Small intestine (tissue), 7 donors: ENCODE measurements around the gene SF3B2. TPM values are rescaled to one million over a fixed set of nuclear protein-coding genes. Genes with fewer than 3 reads are reported as not detected.
A peak's percentile ranks its signal among the peaks of the same experiment; 100 is the strongest.
"Not testable (repeated sequence)": the region's sequence is repeated elsewhere in the genome, so short reads cannot be mapped to it uniquely, and the experiment has no call there.

ENCODE experiments used
- DNase-seq, 2 donors: peaks; one replicate each; pipeline versions ENCODE4 v3.0.0 to v3.0.0-alpha.2; 2013
- FAIRE-seq: peaks from 2 replicates; lab custom pipeline; 2012; peaks lifted over from hg19 to GRCh38; lab: Jason Lieb, UNC
- H3K27ac ChIP-seq, 3 donors: one replicate each; pipeline ENCODE4 v1.5.1; 2013; ENCODE audit warnings: low read length in 2 of 3, mild to moderate bottlenecking in 2 of 3, control low read depth in 1 of 3, inconsistent platforms in 1 of 3, low read depth in 1 of 3, moderate library complexity in 1 of 3
- H3K27me3 ChIP-seq, 3 donors: one replicate each; pipeline ENCODE4 v1.6.1; 2013; ENCODE audit warnings: low read length in 3 of 3, inconsistent platforms in 1 of 3; ENCODE audit not compliant: control insufficient read depth in 3 of 3, insufficient read depth in 3 of 3
- H3K36me3 ChIP-seq, 3 donors: one replicate each; pipeline ENCODE4 v1.6.1; 2013; ENCODE audit warnings: low read length in 3 of 3, inconsistent platforms in 1 of 3, low read depth in 1 of 3, mild to moderate bottlenecking in 1 of 3, moderate library complexity in 1 of 3; ENCODE audit not compliant: control insufficient read depth in 3 of 3, insufficient read depth in 2 of 3
- H3K4me1 ChIP-seq, 3 donors: one replicate each; pipeline ENCODE4 v1.6.1; 2013; ENCODE audit warnings: low read length in 2 of 3, inconsistent platforms in 1 of 3, low read depth in 1 of 3, mild to moderate bottlenecking in 1 of 3, moderate library complexity in 1 of 3; ENCODE audit not compliant: control insufficient read depth in 3 of 3, insufficient read depth in 2 of 3
- H3K4me3 ChIP-seq, 3 donors: one replicate each; pipeline ENCODE4 v1.5.1; 2013; ENCODE audit warnings: low read length in 3 of 3, control low read depth in 1 of 3, inconsistent platforms in 1 of 3, low read depth in 1 of 3, mild to moderate bottlenecking in 1 of 3, moderate library complexity in 1 of 3
- H3K9me3 ChIP-seq, 2 donors: one replicate each; pipeline ENCODE4 v1.6.1; 2013; ENCODE audit warnings: low read depth in 1 of 2, low read length in 1 of 2; ENCODE audit not compliant: control insufficient read depth in 2 of 2, insufficient read depth in 1 of 2
- WGBS, 3 donors: extraction: QIAGEN DNeasy Blood & Tissue Kit; methylation state at CpG; one replicate each; pipeline ENCODE4 v1.1.7; 2013; 5-methylcytosine and 5-hydroxymethylcytosine counted together
- polyA plus RNA-seq, 4 donors: library from polyadenylated mRNA; stranded (reverse) in 3 of 4; unstranded in 1 of 4; fragments of 200-250 nt in 3 of 4; fragments of 120-200 nt in 1 of 4; gene quantifications; one replicate each; pipeline versions ENCODE4 v1.2.1 to v1.2.3, GENCODE V29; 2013
- donor health status: healthy with polysubstance abuse.
- donor health status: control.
- donor health status: control.
- donor health status: Bipolar disorder and iron deficiency.
- donor health status: healthy.

The SF3B2 gene
- polyA plus RNA-seq, 4 donors, result 106 to 141 (median 122) TPM

DNA sequence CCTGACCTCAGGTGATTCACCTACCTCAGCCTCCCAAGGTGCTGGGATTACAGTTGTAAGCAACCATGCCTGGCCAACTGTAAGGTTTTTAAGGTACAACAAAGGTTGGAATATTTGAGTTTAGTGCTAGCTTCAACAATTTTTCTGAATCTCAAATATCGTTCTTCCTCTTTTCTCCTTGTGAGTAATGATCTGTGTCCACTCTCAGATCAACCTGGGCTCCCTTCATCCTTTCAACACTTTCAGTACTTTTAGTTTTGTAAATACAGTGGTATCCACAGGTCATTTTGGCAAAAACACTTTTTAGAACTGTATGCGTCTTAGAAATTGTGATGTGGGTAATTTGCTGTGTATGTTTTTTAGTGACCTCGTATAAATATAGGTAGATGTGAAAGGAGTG lies 25.8 kb downstream of the SF3B2 start:
- FAIRE-seq, result no peak

DNA sequence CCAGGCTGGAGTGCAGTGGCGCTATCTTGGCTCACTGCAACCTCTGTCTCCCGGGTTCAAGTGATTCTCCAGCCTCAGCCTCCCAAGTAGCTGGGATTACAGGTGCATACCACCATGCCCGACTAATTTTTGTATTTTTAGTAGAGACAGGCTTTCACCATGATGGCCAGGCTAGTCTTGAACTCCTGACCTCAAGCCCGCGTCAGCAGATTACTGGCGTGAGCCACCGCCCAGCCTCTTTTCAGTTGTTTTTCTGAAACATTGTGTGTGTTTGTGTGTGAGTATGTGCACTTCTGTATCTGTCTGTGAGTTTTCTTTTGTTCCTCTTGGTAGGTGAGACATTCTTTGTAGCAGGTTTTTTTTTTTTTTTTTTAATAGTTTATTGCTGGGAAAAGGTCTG lies 26.8 kb downstream of the SF3B2 start:
- not testable (repeated sequence) for H3K9me3 ChIP-seq, H3K4me3 ChIP-seq, H3K27me3 ChIP-seq, H3K27ac ChIP-seq, FAIRE-seq, DNase-seq
- peaks cover 0 to 19% (median 0%) of the 10 kb centered on the region in 3 donors for H3K36me3 ChIP-seq
- peaks cover 4 to 29% (median 18%) of the 10 kb centered on the region in 3 donors for H3K4me1 ChIP-seq
- 84 to 92% (median 86%) methylated on average over 7 of the region's 7 CpGs for WGBS, 3 donors

More for the DNA sequence above, 25.8 kb downstream of the SF3B2 start:
- no peaks in the 10 kb centered on the region for H3K9me3 ChIP-seq
- no peak for DNase-seq
- H3K27ac ChIP-seq, result no peak overlapping the region
- WGBS, 3 donors, result 87 to 91% (median 87%) methylated on average over 3 of the region's 3 CpGs
- peaks cover 0 to 22% (median 0%) of the 10 kb centered on the region in 3 donors for H3K36me3 ChIP-seq
- H3K4me1 ChIP-seq, result peaks cover 0 to 21% (median 8%) of the 10 kb centered on the region in 3 donors
- no peak overlapping the region for H3K4me3 ChIP-seq
- H3K27me3 ChIP-seq, result no peaks in the 10 kb centered on the region

DNA sequence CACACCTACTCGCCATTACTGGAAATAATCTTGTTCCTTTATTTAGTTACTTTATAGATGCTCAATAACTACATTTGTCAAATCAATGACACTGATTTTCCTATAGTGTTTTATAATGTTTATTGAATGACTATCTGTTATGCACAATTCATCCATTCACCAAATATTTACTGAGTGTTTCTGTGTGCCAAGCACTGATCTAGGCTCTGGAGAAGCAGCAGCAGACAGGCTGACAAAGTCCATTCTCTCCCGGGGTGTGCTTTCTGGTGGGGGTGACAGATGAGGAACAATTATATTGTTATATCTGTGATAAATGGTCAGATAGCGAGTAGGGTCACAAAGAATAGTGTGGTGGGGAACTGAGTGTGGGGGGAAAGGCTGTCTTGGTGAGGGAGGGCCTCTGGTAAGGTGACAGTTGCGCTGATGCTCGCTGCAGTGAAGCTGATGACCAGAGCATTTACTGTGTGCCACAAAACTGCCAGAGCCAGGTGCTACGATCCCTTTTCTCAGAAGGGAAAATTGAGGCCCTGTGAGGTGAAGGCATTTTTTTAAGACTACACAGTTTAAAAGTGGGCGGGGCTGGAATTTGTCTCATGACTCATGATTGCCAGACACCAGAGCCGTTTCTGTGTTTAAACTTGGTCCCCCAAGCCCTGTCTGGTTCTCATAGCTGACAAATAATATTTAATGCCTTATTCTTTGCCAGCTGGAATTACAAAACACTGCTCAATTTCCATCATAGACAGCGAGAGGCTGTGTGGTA lies 28.1 kb downstream of the SF3B2 start:
- H3K4me1 ChIP-seq, result peaks cover 4 to 31% (median 19%) of the 10 kb centered on the region in 3 donors
- peak overlapping the region in 2 of 3 donors; percentile 25 to 60 for H3K27ac ChIP-seq
- 50 to 58% (median 53%) methylated on average over 9 of the region's 9 CpGs for WGBS, 3 donors
- DNase-seq (peak; percentile 18 to 56), FAIRE-seq (no peak)
- no peak overlapping the region for H3K4me3 ChIP-seq
- no peaks in the 10 kb centered on the region for H3K27me3 ChIP-seq
- H3K9me3 ChIP-seq, result no peaks in the 10 kb centered on the region
- peaks cover 0 to 15% (median 0%) of the 10 kb centered on the region in 3 donors for H3K36me3 ChIP-seq

DNA sequence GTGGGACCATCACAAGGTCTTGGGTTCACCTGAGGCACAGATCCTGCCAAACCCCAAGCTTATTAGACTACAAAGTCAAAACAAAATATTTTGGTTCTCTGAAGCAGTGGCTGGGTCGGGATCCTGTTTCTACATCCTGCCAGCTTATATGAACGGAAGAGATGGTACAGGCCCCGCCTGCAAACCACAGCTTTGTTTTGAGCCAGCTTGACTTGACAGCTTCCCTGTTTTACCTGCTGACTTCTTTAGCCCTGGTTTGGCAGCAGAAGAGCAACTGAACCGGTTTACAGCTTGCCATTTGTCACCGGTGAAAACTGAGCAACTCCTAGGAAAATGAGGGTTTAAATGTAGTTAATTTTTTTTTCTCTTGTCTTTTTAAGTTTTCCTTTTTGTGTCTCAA lies 29.3 kb downstream of the SF3B2 start:
- peak in 1 of 2 donors; percentile 57 for DNase-seq
- H3K27me3 ChIP-seq, result no peaks in the 10 kb centered on the region
- FAIRE-seq, result no peak
- peak overlapping the region in 1 of 3 donors; percentile 60 for H3K27ac ChIP-seq
- H3K4me3 ChIP-seq, result no peak overlapping the region
- H3K4me1 ChIP-seq, result peaks cover 4 to 31% (median 19%) of the 10 kb centered on the region in 3 donors
- peaks cover 0 to 11% (median 0%) of the 10 kb centered on the region in 3 donors for H3K36me3 ChIP-seq
- WGBS, 3 donors, result 41 to 51% (median 42%) methylated on average over 5 of the region's 5 CpGs
- no peaks in the 10 kb centered on the region for H3K9me3 ChIP-seq

DNA sequence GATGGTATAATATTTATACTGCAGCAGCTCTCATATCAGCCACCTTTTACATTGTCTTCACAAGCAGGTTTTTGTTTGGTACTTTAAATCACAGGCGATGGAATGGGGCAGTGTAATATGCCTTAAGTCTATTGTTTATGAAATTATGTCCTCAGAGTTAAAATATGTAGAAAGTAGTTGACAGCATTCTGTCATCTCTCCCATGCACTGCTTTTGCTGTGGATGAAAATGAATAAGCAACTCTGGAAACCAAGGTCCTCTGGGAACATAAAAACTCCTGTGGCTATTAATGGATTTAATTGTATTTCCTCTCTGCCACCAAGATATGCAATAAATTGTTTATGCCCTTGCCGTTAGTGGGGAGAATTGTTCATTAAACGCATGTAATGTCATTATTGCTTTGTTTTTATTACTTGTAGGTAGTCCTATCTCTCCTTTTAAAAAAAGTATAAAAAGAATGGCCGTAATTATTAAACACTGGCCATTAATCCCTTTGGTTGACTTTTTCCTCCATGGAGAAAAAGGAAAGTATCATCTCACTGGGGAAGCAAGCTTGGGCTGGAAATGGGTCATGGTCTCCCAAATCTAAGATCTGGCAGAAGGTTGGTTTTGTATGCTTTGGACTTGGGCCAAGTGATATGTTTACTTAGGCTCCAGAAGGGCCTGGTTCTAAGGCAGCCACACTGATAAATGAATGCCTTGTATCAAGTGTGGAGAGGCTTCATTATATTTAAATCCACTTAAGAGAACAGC lies 31.0 kb downstream of the SF3B2 start:
- DNase-seq, result peak; percentile 31 to 50
- peaks cover 4 to 31% (median 19%) of the 10 kb centered on the region in 3 donors for H3K4me1 ChIP-seq
- 13 to 41% (median 25%) methylated on average over 4 of the region's 4 CpGs for WGBS, 3 donors

DNA sequence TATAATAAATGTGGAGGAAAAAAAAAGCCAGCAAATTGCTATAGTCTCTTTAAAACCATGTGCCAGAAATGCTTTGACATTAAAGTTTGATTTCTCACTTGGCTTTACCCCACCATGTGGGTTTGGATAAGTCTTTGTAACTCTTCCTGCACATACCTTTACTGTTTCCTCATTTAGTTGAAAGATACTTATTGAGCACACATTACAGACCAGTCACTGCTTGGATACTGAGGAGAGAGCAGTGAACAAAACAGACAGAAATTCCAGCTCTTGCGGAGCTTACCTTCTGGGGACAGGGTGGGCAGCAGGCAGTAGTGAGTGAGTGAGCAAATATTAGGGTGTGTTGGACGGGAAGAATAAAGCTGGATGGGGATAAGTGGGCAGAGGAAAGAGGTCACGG lies 31.6 kb downstream of the SF3B2 start:
- Histone ChIP-seq H3K27ac (no peak overlapping the region), H3K4me3 (no peak overlapping the region), H3K36me3 (peaks cover 0 to 2% (median 0%) of the 10 kb centered on the region in 3 donors), H3K9me3 (no peaks in the 10 kb centered on the region), H3K27me3 (no peaks in the 10 kb centered on the region), H3K4me1 (peaks cover 4 to 31% (median 19%) of the 10 kb centered on the region in 3 donors)
- 83 to 95% (median 89%) methylated on average over 3 of the region's 3 CpGs for WGBS, 3 donors
- DNase-seq (no peak), FAIRE-seq (no peak)

More for the DNA sequence above, 31.0 kb downstream of the SF3B2 start:
- FAIRE-seq, result no peak
- H3K36me3 ChIP-seq, result peaks cover 0 to 2% (median 0%) of the 10 kb centered on the region in 3 donors
- H3K9me3 ChIP-seq, result no peaks in the 10 kb centered on the region
- H3K4me3 ChIP-seq, result no peak overlapping the region
- H3K27ac ChIP-seq, result peak overlapping the region in 1 of 3 donors; percentile 39
- H3K27me3 ChIP-seq, result no peaks in the 10 kb centered on the region

DNA sequence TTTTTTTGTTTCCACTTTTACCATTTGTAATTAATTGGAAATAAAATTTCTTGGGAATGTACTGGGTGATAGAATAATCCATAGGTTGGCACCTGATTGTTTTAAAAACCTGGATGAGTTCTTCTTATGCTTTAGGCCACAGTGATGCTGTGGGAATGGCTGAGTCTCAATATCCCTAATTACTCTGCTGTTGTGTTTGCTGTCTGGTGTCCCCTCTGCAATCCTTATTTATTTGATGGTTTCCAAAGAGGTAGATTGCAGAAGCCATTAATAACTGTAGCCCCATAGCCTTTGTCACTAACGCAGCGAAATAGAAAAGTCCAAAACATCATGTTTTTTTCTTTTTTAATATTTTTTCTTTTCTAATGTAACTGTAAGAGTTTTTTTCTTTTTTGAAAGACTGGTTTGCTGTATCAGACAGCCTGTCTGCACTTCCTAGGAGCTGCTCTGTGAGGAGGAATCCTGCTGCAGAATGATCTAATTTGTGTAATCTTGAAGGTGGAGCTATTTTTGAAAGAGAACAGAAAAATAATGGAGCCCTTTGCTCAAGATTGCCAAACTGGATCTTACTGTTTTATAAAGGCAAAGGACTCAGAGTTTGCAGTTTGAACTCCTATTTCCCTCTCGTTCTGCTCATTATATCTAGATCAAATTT lies 32.8 kb downstream of the SF3B2 start:
- Histone ChIP-seq H3K27ac (no peak overlapping the region), H3K36me3 (no peaks in the 10 kb centered on the region), H3K4me3 (no peak overlapping the region), H3K4me1 (peaks cover 4 to 31% (median 19%) of the 10 kb centered on the region in 3 donors), H3K27me3 (no peaks in the 10 kb centered on the region), H3K9me3 (no peaks in the 10 kb centered on the region)
- DNase-seq (no peak), FAIRE-seq (no peak)
- 78 to 83% (median 79%) methylated on average over 3 of the region's 3 CpGs for WGBS, 3 donors
